KG1 (cell line): ENCODE results near the gene IFRD2.
"Not testable (repeated sequence)": the region's sequence is repeated elsewhere in the genome, so short reads cannot be mapped to it uniquely, and the experiment has no call there.

ENCODE experiments used
- DNase-seq: peaks from one replicate; lab custom pipeline; 2025; lab: John Stamatoyannopoulos, UW

The IFRD2 gene

GRCh38 chr3:50278880-50279224, 13.4 kb downstream of the IFRD2 start, which contains the start of gene LSMEM2:
TSS of gene LSMEM2 (plus strand) at chr3:50279087. CDS start at chr3:50279114, 27 bp downstream.
- DNase-seq = no peak

GRCh38 chr3:50278123-50278879, 13.9 kb downstream of the IFRD2 start:
- no peak for DNase-seq

- DNase-seq = no peak
Observed at GRCh38 chr3:50276762-50277101, 15.5 kb downstream of the IFRD2 start.

- no peak for DNase-seq
Observed at GRCh38 chr3:50275996-50276761, 16.1 kb downstream of the IFRD2 start.

- DNase-seq = no peak
Observed at GRCh38 chr3:50275141-50275995, 16.9 kb downstream of the IFRD2 start.

GRCh38 chr3:50274371-50275104, 17.7 kb downstream of the IFRD2 start:
- DNase-seq = peak; percentile 20

GRCh38 chr3:50273689-50274065, 18.6 kb downstream of the IFRD2 start:
- DNase-seq = no peak

GRCh38 chr3:50272911-50273688, 19.1 kb downstream of the IFRD2 start:
- peak; percentile 63 for DNase-seq

- DNase-seq = not testable (repeated sequence)
Observed at GRCh38 chr3:50272538-50272910, 19.7 kb downstream of the IFRD2 start.

- DNase-seq = no peak
Observed at GRCh38 chr3:50271314-50271936, 20.8 kb downstream of the IFRD2 start.

GRCh38 chr3:50270422-50271224, 21.6 kb downstream of the IFRD2 start:
- no peak for DNase-seq

GRCh38 chr3:50269977-50270413, 22.2 kb downstream of the IFRD2 start:
- no peak for DNase-seq

GRCh38 chr3:50269460-50269859, 22.8 kb downstream of the IFRD2 start:
- no peak for DNase-seq

GRCh38 chr3:50268703-50269451, 23.4 kb downstream of the IFRD2 start, which contains the start of gene SEMA3B:
TSS of gene SEMA3B (plus strand) at chr3:50269147. CDS start at chr3:50269241, 94 bp downstream.
- DNase-seq = no peak

GRCh38 chr3:50268276-50268675, 24.0 kb downstream of the IFRD2 start:
- no peak for DNase-seq

- DNase-seq = no peak
Observed at GRCh38 chr3:50267280-50267913, 24.8 kb downstream of the IFRD2 start.

- no peak for DNase-seq
Observed at GRCh38 chr3:50266836-50267235, 25.4 kb downstream of the IFRD2 start.

GRCh38 chr3:50266017-50266416, 26.2 kb downstream of the IFRD2 start:
- DNase-seq = no peak
